Astrocyte (in vitro differentiated cells and primary cell): ENCODE results near the gene DPH1.

Experiments used
- CTCF ChIP-seq: IDR thresholded peaks from 2 replicates; pipeline ENCODE4 v1.5.1; 2011; ENCODE audit warnings: low read depth, mild to moderate bottlenecking, inconsistent platforms, low read length, moderate library complexity; ENCODE audit not compliant: insufficient read depth
- EZH2 ChIP-seq: IDR thresholded peaks from 2 replicates; pipeline ENCODE4 v1.6.1; 2012; ENCODE audit warnings: mild to moderate bottlenecking, low read length, inconsistent platforms; ENCODE audit not compliant: insufficient read depth

- TF ChIP-seq CTCF, result no peak
- TF ChIP-seq EZH2, result no peak
Observed at GRCh38 chr17:2057760-2058585, 28.0 kb downstream of the DPH1 start.
